ENCODE results near the gene LSR. TPM values are rescaled to one million over a fixed set of nuclear protein-coding genes. Genes with fewer than 3 reads are reported as not detected.
A peak's percentile ranks its signal among the peaks of the same experiment; 100 is the strongest.

Gene LSR
- total RNA-seq, 2 donors from 2014 or later: 252 TPM

DNA sequence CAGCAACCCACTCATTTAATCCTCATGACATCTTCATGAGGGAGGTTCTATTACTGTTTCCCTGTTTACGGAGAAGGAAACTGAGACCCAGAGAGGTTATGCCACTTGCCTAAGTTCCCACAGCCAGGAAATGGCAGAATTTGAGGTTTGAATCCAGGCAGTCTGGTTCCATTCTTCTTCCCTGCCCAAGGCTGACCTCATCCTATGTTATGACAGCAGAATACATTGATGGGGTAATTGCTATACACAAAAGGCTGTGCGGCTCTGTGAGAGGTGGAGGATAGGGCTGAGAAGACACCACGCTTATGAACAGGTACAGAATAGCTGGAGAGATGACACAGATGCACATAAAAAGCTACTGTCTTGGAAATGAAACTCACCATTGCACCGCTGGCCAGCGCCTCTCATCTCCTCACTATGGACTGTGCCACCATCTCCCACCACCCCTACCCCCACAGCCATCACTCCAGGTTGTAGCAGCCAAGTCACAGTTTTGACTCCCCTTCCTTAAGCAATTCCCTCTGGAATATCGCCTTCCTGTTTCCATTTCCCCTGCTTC, 54.6 kb downstream of the LSR start:
- H3K9me3 ChIP-seq: no peaks in the 10 kb centered on the region
- intact Hi-C loops (cut with DNase I): no loop called here
- H3K27ac ChIP-seq: no peak overlapping the region
- no peaks in the 10 kb centered on the region for H3K27me3 ChIP-seq
- no peaks in the 10 kb centered on the region for H3K4me1 ChIP-seq
- TF ChIP-seq CTCF (IDR thresholded peaks at IDR 0.05): no peak
- H3K9ac ChIP-seq (ENCODE audit: low read depth in 2 of 2, low read length in 2 of 2): no peak overlapping the region
- no peak for DNase-seq
- no peak overlapping the region for H3K4me3 ChIP-seq
- no peaks in the 10 kb centered on the region for H3K36me3 ChIP-seq

DNA sequence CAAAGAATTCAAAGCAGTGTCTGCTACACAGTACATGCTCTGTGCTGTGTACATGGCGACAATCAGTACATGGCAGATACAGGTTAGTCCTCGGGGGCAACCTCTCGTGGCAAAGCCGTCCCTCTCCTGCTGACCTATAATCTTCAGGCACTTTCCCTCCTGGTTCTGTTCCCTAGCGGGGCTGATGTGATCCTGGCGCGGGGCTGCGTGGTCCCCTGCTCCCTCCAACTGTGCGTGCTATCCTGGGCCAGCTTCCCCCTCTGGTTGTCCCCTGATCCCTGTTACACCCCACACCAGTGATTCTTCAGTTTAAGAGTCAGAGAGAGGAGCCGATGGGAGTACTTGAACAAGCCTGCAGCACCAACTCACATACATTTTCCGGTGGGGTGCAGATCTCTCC, 55.2 kb downstream of the LSR start:
- Histone ChIP-seq H3K27ac (no peak overlapping the region), H3K4me3 (no peak overlapping the region), H3K9me3 (no peaks in the 10 kb centered on the region), H3K4me1 (no peaks in the 10 kb centered on the region), H3K27me3 (no peaks in the 10 kb centered on the region), H3K9ac (ENCODE audit: low read depth in 2 of 2, low read length in 2 of 2) (no peak overlapping the region), H3K36me3 (no peaks in the 10 kb centered on the region)
- intact Hi-C loops (cut with DNase I): no loop called here
- no peak for DNase-seq
- TF ChIP-seq CTCF (IDR thresholded peaks at IDR 0.05): no peak

DNA sequence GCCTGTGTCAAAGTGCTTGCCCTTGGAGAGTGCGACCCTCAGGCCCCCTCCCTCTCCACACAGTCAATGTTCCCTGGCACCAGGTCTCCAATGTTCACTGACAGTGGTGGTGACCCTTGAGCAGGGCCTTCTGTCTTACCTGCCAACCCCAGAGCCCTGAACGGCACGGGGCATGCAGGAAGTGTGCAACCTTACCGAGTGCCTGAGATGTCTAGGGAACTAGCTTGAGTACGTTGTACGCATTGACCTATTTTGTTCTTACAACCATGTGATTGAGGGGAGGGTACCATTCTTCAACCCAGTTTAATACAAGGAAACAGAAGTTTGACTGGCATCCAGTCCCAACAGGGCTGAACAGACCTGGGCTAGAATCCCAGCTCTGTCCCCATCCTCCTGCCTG, 56.4 kb downstream of the LSR start:
- no peak overlapping the region for H3K27ac ChIP-seq
- H3K4me1 ChIP-seq: no peaks in the 10 kb centered on the region
- no peaks in the 10 kb centered on the region for H3K27me3 ChIP-seq
- DNase-seq: no peak
- H3K9me3 ChIP-seq: no peaks in the 10 kb centered on the region
- H3K36me3 ChIP-seq: no peaks in the 10 kb centered on the region
- intact Hi-C loops (cut with DNase I): no loop called here
- H3K4me3 ChIP-seq: no peak overlapping the region
- TF ChIP-seq CTCF (IDR thresholded peaks at IDR 0.05): no peak
- peak overlapping the region in 1 of 2 donors; percentile 12 for H3K9ac ChIP-seq (ENCODE audit: low read depth in 2 of 2, low read length in 2 of 2)

DNA sequence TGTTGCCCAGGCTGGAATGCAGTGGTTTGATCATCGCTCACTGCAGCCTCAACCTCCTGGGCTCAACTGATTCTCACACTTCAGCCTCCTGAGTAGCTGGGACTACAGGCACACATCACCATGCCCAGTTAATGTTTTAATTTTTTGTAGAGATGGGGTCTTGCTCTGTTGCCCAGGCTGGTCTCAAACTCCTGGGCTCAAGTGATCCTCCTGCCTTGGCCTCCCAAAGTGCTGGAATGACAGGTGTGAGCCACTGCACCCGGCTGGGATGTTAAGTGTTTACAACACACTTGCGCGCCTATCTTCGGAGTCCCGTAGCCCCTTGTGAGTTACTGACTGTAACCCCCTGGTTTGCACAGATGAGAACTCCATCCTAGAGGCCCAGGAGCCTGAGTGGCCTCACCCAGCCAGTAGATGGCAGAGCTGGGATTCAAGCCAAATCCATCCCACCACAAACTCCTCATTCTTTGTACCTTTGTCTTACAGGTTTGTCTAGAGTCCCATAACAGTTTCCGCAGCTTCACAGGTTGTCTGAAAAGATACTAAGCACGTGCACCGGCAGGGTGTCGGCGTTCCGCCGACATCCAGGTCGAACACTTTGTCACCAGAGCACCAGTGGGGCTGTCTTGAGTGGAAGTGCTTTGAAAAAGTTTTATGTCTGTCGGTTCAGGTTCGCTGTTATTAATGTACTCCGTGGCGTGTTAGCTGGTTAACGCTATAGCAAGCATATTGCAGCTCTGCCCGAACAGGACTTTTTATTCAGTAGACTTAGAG, 57.9 kb downstream of the LSR start:
- Histone ChIP-seq H3K27ac (no peak overlapping the region), H3K4me1 (no peaks in the 10 kb centered on the region), H3K9me3 (no peaks in the 10 kb centered on the region), H3K4me3 (no peak overlapping the region), H3K27me3 (no peaks in the 10 kb centered on the region), H3K36me3 (no peaks in the 10 kb centered on the region), H3K9ac (ENCODE audit: low read depth in 2 of 2, low read length in 2 of 2) (no peak overlapping the region)
- TF ChIP-seq CTCF (IDR thresholded peaks at IDR 0.05): no peak
- intact Hi-C loops (cut with DNase I): no loop called here
- DNase-seq: no peak

DNA sequence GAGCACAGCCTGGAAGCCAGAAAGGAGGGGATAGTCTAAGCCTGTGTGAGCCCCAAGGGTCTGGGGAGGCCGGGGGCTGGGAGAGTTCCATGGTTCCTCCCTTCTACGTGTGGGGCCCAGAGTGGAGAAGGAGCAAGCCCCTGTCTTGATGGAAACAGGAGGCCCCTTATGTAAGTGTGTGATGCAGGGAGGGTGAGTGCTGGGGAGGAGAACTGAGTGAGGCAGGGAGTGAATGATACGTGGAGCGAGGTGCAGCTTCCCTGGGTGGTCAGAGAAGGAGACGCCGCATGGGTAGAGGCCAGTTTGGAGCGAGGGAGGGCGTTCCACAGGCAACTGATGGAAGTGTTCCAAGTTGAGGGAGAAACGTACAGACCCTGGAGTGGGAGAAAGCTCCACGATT, 59.1 kb downstream of the LSR start:
- H3K27me3 ChIP-seq: no peaks in the 10 kb centered on the region
- intact Hi-C loops (cut with DNase I): no loop called here
- H3K9ac ChIP-seq (ENCODE audit: low read depth in 2 of 2, low read length in 2 of 2): no peak overlapping the region
- H3K4me3 ChIP-seq: no peak overlapping the region
- no peaks in the 10 kb centered on the region for H3K36me3 ChIP-seq
- H3K9me3 ChIP-seq: no peaks in the 10 kb centered on the region
- TF ChIP-seq CTCF (IDR thresholded peaks at IDR 0.05): no peak
- no peak overlapping the region for H3K27ac ChIP-seq
- DNase-seq: no peak
- H3K4me1 ChIP-seq: no peaks in the 10 kb centered on the region

All from colonic mucosa (tissue), 4 donors.